Fibroblast of lung (primary cell): ENCODE results near the gene STRA6.

Source experiments
- EZH2 ChIP-seq: IDR thresholded peaks from 2 replicates; pipeline ENCODE4 v1.5.1; 2012; ENCODE audit warnings: low read length, control low read depth, mild to moderate bottlenecking; ENCODE audit errors: missing control alignments
- TF ChIP-seq, protein P1 (sequence below), 2 donors: IDR thresholded peaks in 1 of 2; conservative IDR thresholded peaks in 1 of 2; 1 replicate in 1 of 2; 2 replicates in 1 of 2; pipeline ENCODE4 v1.5.1; 2011 to 2012; ENCODE audit warnings: low read length in 2 of 2, control low read depth in 1 of 2, inconsistent platforms in 1 of 2, low read depth in 1 of 2, mild to moderate bottlenecking in 1 of 2

- TF ChIP-seq, protein P1, sequence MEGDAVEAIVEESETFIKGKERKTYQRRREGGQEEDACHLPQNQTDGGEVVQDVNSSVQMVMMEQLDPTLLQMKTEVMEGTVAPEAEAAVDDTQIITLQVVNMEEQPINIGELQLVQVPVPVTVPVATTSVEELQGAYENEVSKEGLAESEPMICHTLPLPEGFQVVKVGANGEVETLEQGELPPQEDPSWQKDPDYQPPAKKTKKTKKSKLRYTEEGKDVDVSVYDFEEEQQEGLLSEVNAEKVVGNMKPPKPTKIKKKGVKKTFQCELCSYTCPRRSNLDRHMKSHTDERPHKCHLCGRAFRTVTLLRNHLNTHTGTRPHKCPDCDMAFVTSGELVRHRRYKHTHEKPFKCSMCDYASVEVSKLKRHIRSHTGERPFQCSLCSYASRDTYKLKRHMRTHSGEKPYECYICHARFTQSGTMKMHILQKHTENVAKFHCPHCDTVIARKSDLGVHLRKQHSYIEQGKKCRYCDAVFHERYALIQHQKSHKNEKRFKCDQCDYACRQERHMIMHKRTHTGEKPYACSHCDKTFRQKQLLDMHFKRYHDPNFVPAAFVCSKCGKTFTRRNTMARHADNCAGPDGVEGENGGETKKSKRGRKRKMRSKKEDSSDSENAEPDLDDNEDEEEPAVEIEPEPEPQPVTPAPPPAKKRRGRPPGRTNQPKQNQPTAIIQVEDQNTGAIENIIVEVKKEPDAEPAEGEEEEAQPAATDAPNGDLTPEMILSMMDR (conservative IDR thresholded peaks at IDR 0.05 in 1 of 2, IDR thresholded peaks at IDR 0.05 in 1 of 2; ENCODE audit: low read depth in 1 of 2, low read length in 2 of 2) = no peak
- no peak for TF ChIP-seq EZH2
Measured at GRCh38 chr15:74222240-74223119, 19.9 kb upstream of the STRA6 start.
